SK-N-SH (cell line): Measurements from ENCODE around the gene MIEN1. TPM values are rescaled to one million over a fixed set of nuclear protein-coding genes. Genes with fewer than 3 reads are reported as not detected.

Experiments used
- CTCF ChIA-PET: fragments of 300-600, 350-600 bp; formaldehyde crosslinking; extraction: SDS; loops from one replicate; lab custom pipeline; 2021; lab: Yijun Ruan, JAX
- POLR2A ChIA-PET: fragments of 350-600 bp; sonication (Branson Sonifier 250); formaldehyde crosslinking; extraction: SDS; loops from one replicate; lab custom pipeline; 2020; ENCODE audit warnings: antibody characterized with exemption, inconsistent platforms; lab: Yijun Ruan, JAX
- DNase-seq: peaks from one replicate; pipeline ENCODE4 v3.0.0; 2012
- H2AFZ ChIP-seq: fragments of 200-600 bp; sonication (generic); 2 replicates; pipeline ENCODE4 v1.8.1; 2016; ENCODE audit warnings: antibody characterized with exemption, mild to moderate bottlenecking, low read depth
- H3F3A ChIP-seq: fragments of 200-600 bp; sonication (generic); replicated peaks from 2 replicates; pipeline ENCODE3; 2016; ENCODE audit warnings: antibody characterized with exemption, mild to moderate bottlenecking; ENCODE audit not compliant: insufficient read depth
- H3K27ac ChIP-seq, 2 experiments: fragments of 200-500 bp in 1 of 2; fragments of 200-600 bp in 1 of 2; sonication (Bioruptor generic) in 1 of 2; sonication (generic), shearing (Covaris generic) in 1 of 2; 2 replicates each; pipeline versions ENCODE4 v1.5.1 to v1.6.1; 2014 to 2016; ENCODE audit warnings: low read depth in 2 of 2, inconsistent platforms in 1 of 2, low read length in 1 of 2, mild to moderate bottlenecking in 1 of 2, mixed read lengths in 1 of 2
- H3K27me3 ChIP-seq: fragments of 200-600 bp; sonication (generic), shearing (Covaris generic); 2 replicates; pipeline ENCODE4 v1.6.1; 2016; ENCODE audit warnings: mixed run types; ENCODE audit not compliant: insufficient read depth
- H3K36me3 ChIP-seq, 2 experiments: fragments of 200-500 bp in 1 of 2; fragments of 200-600 bp in 1 of 2; sonication (Bioruptor generic) in 1 of 2; sonication (generic) in 1 of 2; replicated peaks in 1 of 2; 2 replicates each; pipeline versions ENCODE3 to v1.5.1; 2014 to 2016; ENCODE audit warnings: low read length in 1 of 2, mild to moderate bottlenecking in 1 of 2; ENCODE audit not compliant: insufficient read depth in 2 of 2, control insufficient read depth in 1 of 2
- H3K4me1 ChIP-seq, 2 experiments: fragments of 200-500 bp in 1 of 2; fragments of 200-600 bp in 1 of 2; sonication (Bioruptor generic) in 1 of 2; sonication (generic), shearing (Covaris generic) in 1 of 2; 2 replicates each; pipeline versions ENCODE4 v1.5.1 to v1.6.1; 2014 to 2016; ENCODE audit warnings: low read depth in 1 of 2, low read length in 1 of 2, mixed run types in 1 of 2; ENCODE audit not compliant: insufficient read depth in 2 of 2, control insufficient read depth in 1 of 2
- H3K4me2 ChIP-seq: fragments of 200-600 bp; sonication (generic), shearing (Covaris generic); 2 replicates; pipeline ENCODE4 v1.6.1; 2017; ENCODE audit warnings: mixed run types
- H3K4me3 ChIP-seq, 2 experiments: fragments of 200-500 bp in 1 of 2; fragments of 200-600 bp in 1 of 2; sonication (Bioruptor generic) in 1 of 2; sonication (generic), shearing (Covaris generic) in 1 of 2; 2 replicates each; pipeline versions ENCODE4 v1.5.1 to v1.8.1; 2014 to 2016; ENCODE audit warnings: low read depth in 2 of 2, inconsistent platforms in 1 of 2, low read length in 1 of 2, mild to moderate bottlenecking in 1 of 2, mixed read lengths in 1 of 2, moderate library complexity in 1 of 2
- H3K79me2 ChIP-seq: fragments of 200-600 bp; sonication (generic); 2 replicates; pipeline ENCODE4 v1.8.1; 2017; ENCODE audit warnings: mild to moderate bottlenecking; ENCODE audit not compliant: insufficient read depth
- H3K9ac ChIP-seq: fragments of 200-600 bp; sonication (generic); 2 replicates; pipeline ENCODE4 v1.6.1; 2017; ENCODE audit warnings: mixed run types
- H3K9me2 ChIP-seq: fragments of 200-600 bp; sonication (generic); 2 replicates; pipeline ENCODE4 v1.6.1; 2017; ENCODE audit warnings: mixed run types
- H3K9me3 ChIP-seq: fragments of 200-600 bp; sonication (generic); 2 replicates; pipeline ENCODE4 v1.6.1; 2017; ENCODE audit warnings: mixed run types, mild to moderate bottlenecking, moderate library complexity
- H4K20me1 ChIP-seq: fragments of 200-600 bp; sonication (generic); 2 replicates; pipeline ENCODE4 v1.6.1; 2017; ENCODE audit warnings: mild to moderate bottlenecking, mixed run types; ENCODE audit not compliant: insufficient read depth
- FOXM1 ChIP-seq: IDR thresholded peaks from 2 replicates; pipeline ENCODE4 v1.4.0; 2012; ENCODE audit warnings: low read depth, mild to moderate bottlenecking
- TCF12 ChIP-seq: IDR thresholded peaks from 2 replicates; pipeline ENCODE4 v1.4.0; 2012
- USF2 ChIP-seq: fragments of 150-350 bp; IDR thresholded peaks from 2 replicates; pipeline ENCODE4 v1.6.1; 2017; ENCODE audit warnings: antibody characterized with exemption, low read length, low read depth, borderline replicate concordance
- ZBTB33 ChIP-seq: IDR thresholded peaks from 2 replicates; pipeline ENCODE4 v1.4.0; 2012; ENCODE audit warnings: low read depth, borderline replicate concordance
- WGBS: methylation state at CpG from one replicate; pipeline ENCODE4 v1.1.6; 2017; ENCODE audit warnings: low lambda C conversion rate; 5-methylcytosine and 5-hydroxymethylcytosine counted together
- polyA plus RNA-seq, 3 experiments: library from polyadenylated mRNA; depleted of rRNA; stranded (reverse); fragments of >200 nt; gene quantifications; 2 replicates each; pipeline ENCODE4 v1.2.3, GENCODE V29; 2012
- TF ChIP-seq, protein P1 (sequence below): IDR thresholded peaks from 2 replicates; pipeline ENCODE4 v1.4.0; 2012; ENCODE audit warnings: low read depth

The MIEN1 gene
- polyA plus RNA-seq, 1 of the 3 experiments (the other 2 are of a cell fraction): 100 TPM

GRCh38 chr17:39709319-39709997 lies 20.9 kb downstream of the MIEN1 start:
- no peaks in the 10 kb centered on the region for H3K4me1 ChIP-seq

DNA sequence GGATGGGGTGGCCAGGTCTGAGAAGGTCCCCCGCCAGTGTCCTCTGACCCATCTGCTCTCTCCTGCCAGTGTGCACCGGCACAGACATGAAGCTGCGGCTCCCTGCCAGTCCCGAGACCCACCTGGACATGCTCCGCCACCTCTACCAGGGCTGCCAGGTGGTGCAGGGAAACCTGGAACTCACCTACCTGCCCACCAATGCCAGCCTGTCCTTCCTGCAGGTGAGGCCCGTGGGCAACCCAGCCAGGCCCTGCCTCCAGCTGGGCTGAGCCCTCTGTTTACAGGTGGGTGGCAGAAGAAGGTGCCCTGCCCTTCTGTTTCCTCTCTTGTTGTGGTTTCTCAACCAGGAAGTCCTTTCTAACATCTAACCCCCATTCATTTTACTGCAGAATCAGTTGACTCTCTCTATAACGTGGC lies 23.4 kb downstream of the MIEN1 start:
- H3K4me1 ChIP-seq: no peaks in the 10 kb centered on the region
- H3K4me3 ChIP-seq: no peak overlapping the region
- H2AFZ ChIP-seq: no peak overlapping the region
- no peaks in the 10 kb centered on the region for H4K20me1 ChIP-seq
- H3K79me2 ChIP-seq: no peaks in the 10 kb centered on the region
- ChIA-PET POLR2A (no interaction called here), CTCF (interaction anchor here (0.9 kb wide), 1 partner anchor 85 kb away, joined by 3 read pairs; no protein-coding TSS in a partner anchor)
- no peak overlapping the region for H3K4me2 ChIP-seq
- no peak overlapping the region for H3K27ac ChIP-seq
- no peaks in the 10 kb centered on the region for H3K36me3 ChIP-seq
- H3K9me3 ChIP-seq: no peaks in the 10 kb centered on the region
- no peak overlapping the region for H3K9ac ChIP-seq
- WGBS: 32% methylated on average over 2 of the region's 7 CpGs
- no peak for DNase-seq
- H3K27me3 ChIP-seq: no peaks in the 10 kb centered on the region; the same call in 1 of the 2 replicates
- no peaks in the 10 kb centered on the region for H3K9me2 ChIP-seq
- no peaks in the 10 kb centered on the region for H3F3A ChIP-seq
- no peak for TF ChIP-seq ZBTB33

More at GRCh38 chr17:39709319-39709997, 20.9 kb downstream of the MIEN1 start:
- no peak overlapping the region for H3K4me2 ChIP-seq
- H3K27ac ChIP-seq: no peak overlapping the region
- H3K36me3 ChIP-seq: no peaks in the 10 kb centered on the region
- TF ChIP-seq FOXM1 (no peak), TCF12 (no peak)
- TF ChIP-seq, protein P1, sequence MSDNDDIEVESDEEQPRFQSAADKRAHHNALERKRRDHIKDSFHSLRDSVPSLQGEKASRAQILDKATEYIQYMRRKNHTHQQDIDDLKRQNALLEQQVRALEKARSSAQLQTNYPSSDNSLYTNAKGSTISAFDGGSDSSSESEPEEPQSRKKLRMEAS: no peak
- H3K4me3 ChIP-seq: no peak overlapping the region
- no peaks in the 10 kb centered on the region for H3K9me3 ChIP-seq
- CTCF ChIA-PET: interaction anchor here (0.8 to 1.6 kb wide), 3 partner anchors 41 to 88 kb away, joined by 3 to 5 read pairs (median 4); partner anchors contain the start of gene PNMT
- no peaks in the 10 kb centered on the region for H3F3A ChIP-seq
- H2AFZ ChIP-seq: no peak overlapping the region
- POLR2A ChIA-PET: no interaction called here
- H3K27me3 ChIP-seq: no peaks in the 10 kb centered on the region; the same call in 1 of the 2 replicates
- H3K9ac ChIP-seq: no peak overlapping the region
- no peaks in the 10 kb centered on the region for H3K79me2 ChIP-seq
- no peaks in the 10 kb centered on the region for H3K9me2 ChIP-seq
- 76% methylated on average over 12 of the region's 14 CpGs for WGBS
- H4K20me1 ChIP-seq: no peaks in the 10 kb centered on the region
- DNase-seq: no peak

GRCh38 chr17:39706383-39706782 lies 23.9 kb downstream of the MIEN1 start:
- Histone ChIP-seq H3K36me3 (no peaks in the 10 kb centered on the region), H3K27ac (no peak overlapping the region), H4K20me1 (no peaks in the 10 kb centered on the region), H3F3A (no peaks in the 10 kb centered on the region), H2AFZ (no peak overlapping the region), H3K27me3 (no peaks in the 10 kb centered on the region; the same call in 1 of the 2 replicates), H3K4me3 (no peak overlapping the region), H3K9me3 (no peaks in the 10 kb centered on the region), H3K9ac (no peak overlapping the region), H3K4me1 (no peaks in the 10 kb centered on the region), H3K4me2 (no peak overlapping the region), H3K79me2 (no peaks in the 10 kb centered on the region), H3K9me2 (no peaks in the 10 kb centered on the region)
- CTCF ChIA-PET: interaction anchor here (0.9 kb wide), 1 partner anchor 85 kb away, joined by 3 read pairs; no protein-coding TSS in a partner anchor
- POLR2A ChIA-PET: no interaction called here
- 60% methylated on average over 5 of the region's 8 CpGs for WGBS
- no peak for DNase-seq
- TF ChIP-seq USF2: no peak
